ENCODE data around the gene CHRNA4.

CHRNA4 gene

GRCh38 chr20:63357921-63358905 is 2.9 kb downstream of the CHRNA4 start:
- H3K9ac ChIP-seq (ENCODE audit: low read depth, low read length), result no peak overlapping the region
- H3K36me3 ChIP-seq (ENCODE audit: insufficient read depth, low read length), result no peaks in the 10 kb centered on the region
- no peak overlapping the region for H3K4me2 ChIP-seq (ENCODE audit: low read length)
- H3K27me3 ChIP-seq (ENCODE audit: control insufficient read depth, insufficient read depth, low read length), result peaks cover 7% of the 10 kb centered on the region
- H3K4me1 ChIP-seq (ENCODE audit: control insufficient read depth, insufficient read depth, low read length), result no peaks in the 10 kb centered on the region
- H3K4me3 ChIP-seq (ENCODE audit: low read length), result no peak overlapping the region
- H3K9me3 ChIP-seq (replicated peaks; ENCODE audit: low read length), result no peaks in the 10 kb centered on the region

- H3K4me1 ChIP-seq (ENCODE audit: control insufficient read depth, insufficient read depth, low read length), result no peaks in the 10 kb centered on the region
- no peak overlapping the region for H3K4me3 ChIP-seq (ENCODE audit: low read length)
- H3K36me3 ChIP-seq (ENCODE audit: insufficient read depth, low read length), result no peaks in the 10 kb centered on the region
- no peaks in the 10 kb centered on the region for H3K27me3 ChIP-seq (ENCODE audit: control insufficient read depth, insufficient read depth, low read length)
- no peak overlapping the region for H3K4me2 ChIP-seq (ENCODE audit: low read length)
- no peak overlapping the region for H3K9ac ChIP-seq (ENCODE audit: low read depth, low read length)
- H3K9me3 ChIP-seq (replicated peaks; ENCODE audit: low read length), result no peaks in the 10 kb centered on the region
Observed at GRCh38 chr20:63356931-63357879, 3.9 kb downstream of the CHRNA4 start.

DNA sequence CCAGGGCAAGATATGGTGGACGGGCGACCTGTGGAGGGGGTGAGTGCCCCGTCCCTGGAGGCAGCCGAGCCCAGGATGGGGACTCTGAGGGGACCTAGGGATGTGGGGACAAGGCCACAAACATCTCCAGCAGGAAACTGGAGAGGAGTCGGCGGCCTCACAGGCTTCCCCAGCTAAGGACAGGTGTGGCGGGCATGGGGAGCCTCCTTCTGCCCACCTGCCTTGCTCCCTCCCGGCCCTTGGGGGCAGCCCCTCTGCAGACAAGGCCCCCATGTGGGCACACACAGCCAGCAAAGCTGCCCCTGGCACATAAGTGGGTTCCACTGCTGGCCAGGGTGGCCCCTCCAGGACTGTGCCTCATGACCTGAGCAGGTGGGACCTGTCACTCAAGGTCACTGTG is 4.6 kb downstream of the CHRNA4 start:
- H3K9ac ChIP-seq (ENCODE audit: low read depth, low read length), result no peak overlapping the region
- H3K9me3 ChIP-seq (replicated peaks; ENCODE audit: low read length), result no peaks in the 10 kb centered on the region
- no peaks in the 10 kb centered on the region for H3K4me1 ChIP-seq (ENCODE audit: control insufficient read depth, insufficient read depth, low read length)
- no peak overlapping the region for H3K4me2 ChIP-seq (ENCODE audit: low read length)
- no peaks in the 10 kb centered on the region for H3K36me3 ChIP-seq (ENCODE audit: insufficient read depth, low read length)
- no peak overlapping the region for H3K4me3 ChIP-seq (ENCODE audit: low read length)
- H3K27me3 ChIP-seq (ENCODE audit: control insufficient read depth, insufficient read depth, low read length), result no peaks in the 10 kb centered on the region

DNA sequence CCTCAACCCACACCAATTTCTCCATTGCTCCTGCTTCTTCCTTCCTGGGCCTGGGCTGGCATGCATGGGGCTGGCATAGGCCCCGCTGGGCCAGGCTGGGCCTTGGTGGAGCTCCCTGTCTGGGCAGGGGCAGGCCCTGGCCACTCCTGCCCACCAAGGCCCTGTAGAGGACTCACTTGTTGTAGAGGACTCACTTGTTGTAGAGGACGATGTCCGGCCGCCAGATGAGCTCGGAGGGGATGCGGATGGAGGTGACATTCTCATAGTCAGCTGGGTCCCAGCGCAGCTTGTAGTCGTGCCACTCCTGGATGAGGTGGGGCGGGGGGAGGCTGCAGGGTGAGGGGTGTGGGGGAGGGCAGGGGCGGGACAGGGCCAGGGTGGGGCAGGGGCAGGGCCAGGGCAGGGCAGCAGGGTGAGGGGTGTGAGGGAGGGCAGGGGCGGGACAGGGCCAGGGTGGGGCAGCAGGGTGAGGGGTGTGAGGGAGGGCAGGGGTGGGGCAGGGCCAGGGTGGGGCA is 5.3 kb downstream of the CHRNA4 start:
- Histone ChIP-seq H3K4me2 (ENCODE audit: low read length) (no peak overlapping the region), H3K27me3 (ENCODE audit: control insufficient read depth, insufficient read depth, low read length) (no peaks in the 10 kb centered on the region), H3K4me1 (ENCODE audit: control insufficient read depth, insufficient read depth, low read length) (no peaks in the 10 kb centered on the region), H3K9ac (ENCODE audit: low read depth, low read length) (no peak overlapping the region), H3K4me3 (ENCODE audit: low read length) (no peak overlapping the region), H3K36me3 (ENCODE audit: insufficient read depth, low read length) (no peaks in the 10 kb centered on the region), H3K9me3 (replicated peaks; ENCODE audit: low read length) (no peaks in the 10 kb centered on the region)

- Histone ChIP-seq H3K36me3 (ENCODE audit: insufficient read depth, low read length) (no peaks in the 10 kb centered on the region), H3K4me3 (ENCODE audit: low read length) (no peak overlapping the region), H3K9ac (ENCODE audit: low read depth, low read length) (no peak overlapping the region), H3K4me1 (ENCODE audit: control insufficient read depth, insufficient read depth, low read length) (no peaks in the 10 kb centered on the region), H3K9me3 (replicated peaks; ENCODE audit: low read length) (no peaks in the 10 kb centered on the region), H3K4me2 (ENCODE audit: low read length) (no peak overlapping the region), H3K27me3 (ENCODE audit: control insufficient read depth, insufficient read depth, low read length) (no peaks in the 10 kb centered on the region)
Observed at GRCh38 chr20:63354636-63355350, 6.4 kb downstream of the CHRNA4 start.

DNA sequence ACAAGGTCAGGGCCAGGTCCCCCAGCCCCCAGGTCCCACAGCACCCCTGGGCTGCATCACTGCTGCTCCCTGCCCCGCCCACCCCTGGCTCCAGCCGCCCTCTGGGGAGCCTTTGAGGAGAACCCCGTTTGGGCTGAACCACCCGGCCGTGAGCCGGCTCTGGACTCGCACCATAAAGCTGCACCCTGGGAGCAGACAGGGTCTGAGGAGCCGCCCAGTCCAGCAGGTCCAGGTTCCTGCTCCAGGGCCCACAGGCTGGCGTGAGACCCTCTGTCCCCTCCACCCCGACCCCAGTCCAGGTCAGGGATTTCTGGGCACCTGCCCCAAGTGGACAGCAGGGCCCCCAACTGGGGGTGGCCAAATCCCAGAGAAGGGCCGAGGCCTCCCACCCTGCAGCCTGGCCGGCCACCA is 8.3 kb downstream of the CHRNA4 start:
- Histone ChIP-seq H3K4me1 (ENCODE audit: control insufficient read depth, insufficient read depth, low read length) (no peaks in the 10 kb centered on the region), H3K4me3 (ENCODE audit: low read length) (no peak overlapping the region), H3K9me3 (replicated peaks; ENCODE audit: low read length) (no peaks in the 10 kb centered on the region), H3K27me3 (ENCODE audit: control insufficient read depth, insufficient read depth, low read length) (no peaks in the 10 kb centered on the region), H3K4me2 (ENCODE audit: low read length) (no peak overlapping the region), H3K36me3 (ENCODE audit: insufficient read depth, low read length) (no peaks in the 10 kb centered on the region), H3K9ac (ENCODE audit: low read depth, low read length) (no peak overlapping the region)

- H3K27me3 ChIP-seq (ENCODE audit: control insufficient read depth, insufficient read depth, low read length), result no peaks in the 10 kb centered on the region
- H3K4me3 ChIP-seq (ENCODE audit: low read length), result no peak overlapping the region
- no peaks in the 10 kb centered on the region for H3K4me1 ChIP-seq (ENCODE audit: control insufficient read depth, insufficient read depth, low read length)
- H3K9ac ChIP-seq (ENCODE audit: low read depth, low read length), result no peak overlapping the region
- no peaks in the 10 kb centered on the region for H3K9me3 ChIP-seq (replicated peaks; ENCODE audit: low read length)
- no peaks in the 10 kb centered on the region for H3K36me3 ChIP-seq (ENCODE audit: insufficient read depth, low read length)
- no peak overlapping the region for H3K4me2 ChIP-seq (ENCODE audit: low read length)
Observed at GRCh38 chr20:63351811-63352591, 9.1 kb downstream of the CHRNA4 start.

- H3K9ac ChIP-seq (ENCODE audit: low read depth, low read length), result no peak overlapping the region
- no peaks in the 10 kb centered on the region for H3K9me3 ChIP-seq (replicated peaks; ENCODE audit: low read length)
- no peaks in the 10 kb centered on the region for H3K36me3 ChIP-seq (ENCODE audit: insufficient read depth, low read length)
- no peak overlapping the region for H3K4me3 ChIP-seq (ENCODE audit: low read length)
- peaks cover 6% of the 10 kb centered on the region for H3K27me3 ChIP-seq (ENCODE audit: control insufficient read depth, insufficient read depth, low read length)
- H3K4me1 ChIP-seq (ENCODE audit: control insufficient read depth, insufficient read depth, low read length), result no peaks in the 10 kb centered on the region
- no peak overlapping the region for H3K4me2 ChIP-seq (ENCODE audit: low read length)
Observed at GRCh38 chr20:63351326-63351700, 9.8 kb downstream of the CHRNA4 start.

GRCh38 chr20:63350597-63351325 is 10.4 kb downstream of the CHRNA4 start:
- Histone ChIP-seq H3K9me3 (replicated peaks; ENCODE audit: low read length) (no peaks in the 10 kb centered on the region), H3K4me1 (ENCODE audit: control insufficient read depth, insufficient read depth, low read length) (no peaks in the 10 kb centered on the region), H3K36me3 (ENCODE audit: insufficient read depth, low read length) (no peaks in the 10 kb centered on the region), H3K4me3 (ENCODE audit: low read length) (no peak overlapping the region), H3K9ac (ENCODE audit: low read depth, low read length) (no peak overlapping the region), H3K4me2 (ENCODE audit: low read length) (no peak overlapping the region), H3K27me3 (ENCODE audit: control insufficient read depth, insufficient read depth, low read length) (peaks cover 11% of the 10 kb centered on the region)

- Histone ChIP-seq H3K4me2 (ENCODE audit: low read length) (no peak overlapping the region), H3K4me3 (ENCODE audit: low read length) (no peak overlapping the region), H3K9ac (ENCODE audit: low read depth, low read length) (no peak overlapping the region), H3K4me1 (ENCODE audit: control insufficient read depth, insufficient read depth, low read length) (no peaks in the 10 kb centered on the region), H3K36me3 (ENCODE audit: insufficient read depth, low read length) (no peaks in the 10 kb centered on the region), H3K27me3 (ENCODE audit: control insufficient read depth, insufficient read depth, low read length) (peaks cover 17% of the 10 kb centered on the region), H3K9me3 (replicated peaks; ENCODE audit: low read length) (no peaks in the 10 kb centered on the region)
Observed at GRCh38 chr20:63350196-63350595, 11.0 kb downstream of the CHRNA4 start.

Measured in skeletal muscle satellite cell (primary cell).